ENCODE measurements around the gene SMARCB1.
"Not testable (repeated sequence)": the region's sequence is repeated elsewhere in the genome, so short reads cannot be mapped to it uniquely, and the experiment has no call there.

Gene SMARCB1

GRCh38 chr22:23858484-23858815 is 71.7 kb downstream of the SMARCB1 start:
- TF ChIP-seq CTCF (IDR thresholded peaks at IDR 0.05; ENCODE audit: extremely low read depth, insufficient read depth, missing control alignments), result no peak
- DNase-seq (ENCODE audit: low spot score), result no peak
- in situ Hi-C loops (cut with MboI; ENCODE audit: low pct_unique_long_range_greater_than_20kb, low sequenced_read_pairs, unreplicated experiment), result loop anchor here (10.0 kb wide), 1 partner anchor 164 kb away; the partner anchor contains the start of gene RGL4

- in situ Hi-C loops (cut with MboI; ENCODE audit: low pct_unique_long_range_greater_than_20kb, low sequenced_read_pairs, unreplicated experiment), result loop anchor here (10.0 kb wide), 1 partner anchor 164 kb away; the partner anchor contains the start of gene RGL4
- no peak for TF ChIP-seq CTCF (IDR thresholded peaks at IDR 0.05; ENCODE audit: extremely low read depth, insufficient read depth, missing control alignments)
- DNase-seq (ENCODE audit: low spot score), result no peak
Observed at GRCh38 chr22:23859201-23859600, 72.4 kb downstream of the SMARCB1 start.

GRCh38 chr22:23860187-23860586 is 73.4 kb downstream of the SMARCB1 start:
- DNase-seq (ENCODE audit: low spot score); in situ Hi-C loops (cut with MboI; ENCODE audit: low pct_unique_long_range_greater_than_20kb, low sequenced_read_pairs, unreplicated experiment): not testable (repeated sequence)

- in situ Hi-C loops (cut with MboI; ENCODE audit: low pct_unique_long_range_greater_than_20kb, low sequenced_read_pairs, unreplicated experiment), result no loop called here
- peak; percentile 72 for TF ChIP-seq CTCF (IDR thresholded peaks at IDR 0.05; ENCODE audit: extremely low read depth, insufficient read depth, missing control alignments)
- DNase-seq (ENCODE audit: low spot score), result no peak
Observed at GRCh38 chr22:23862103-23862502, 75.3 kb downstream of the SMARCB1 start.

- in situ Hi-C loops (cut with MboI; ENCODE audit: low pct_unique_long_range_greater_than_20kb, low sequenced_read_pairs, unreplicated experiment); DNase-seq (ENCODE audit: low spot score): not testable (repeated sequence)
Observed at GRCh38 chr22:23864499-23865154, 77.9 kb downstream of the SMARCB1 start.

- no peak for TF ChIP-seq CTCF (IDR thresholded peaks at IDR 0.05; ENCODE audit: extremely low read depth, insufficient read depth, missing control alignments)
- in situ Hi-C loops (cut with MboI; ENCODE audit: low pct_unique_long_range_greater_than_20kb, low sequenced_read_pairs, unreplicated experiment), result no loop called here
- no peak for DNase-seq (ENCODE audit: low spot score)
Observed at GRCh38 chr22:23868580-23868979, 81.8 kb downstream of the SMARCB1 start.

- no peak for TF ChIP-seq CTCF (IDR thresholded peaks at IDR 0.05; ENCODE audit: extremely low read depth, insufficient read depth, missing control alignments)
- DNase-seq (ENCODE audit: low spot score), result no peak
- in situ Hi-C loops (cut with MboI; ENCODE audit: low pct_unique_long_range_greater_than_20kb, low sequenced_read_pairs, unreplicated experiment), result no loop called here
Observed at GRCh38 chr22:23874871-23875270, 88.1 kb downstream of the SMARCB1 start.

- TF ChIP-seq CTCF (IDR thresholded peaks at IDR 0.05; ENCODE audit: extremely low read depth, insufficient read depth, missing control alignments), result no peak
- no peak for DNase-seq (ENCODE audit: low spot score)
- in situ Hi-C loops (cut with MboI; ENCODE audit: low pct_unique_long_range_greater_than_20kb, low sequenced_read_pairs, unreplicated experiment), result no loop called here
Observed at GRCh38 chr22:23875801-23876200, 89.0 kb downstream of the SMARCB1 start.

Measured in GM13977 (cell line).